ENCODE measurements around the gene BABAM2.
"Not testable (repeated sequence)": the region's sequence is repeated elsewhere in the genome, so short reads cannot be mapped to it uniquely, and the experiment has no call there.

BABAM2 gene

GRCh38 chr2:27965841-27966240, 75.3 kb downstream of the BABAM2 start:
- Histone ChIP-seq H2AFZ (ENCODE audit: low read depth, low read length, severe bottlenecking) (no peak overlapping the region), H3K36me3 (ENCODE audit: low read length) (no peaks in the 10 kb centered on the region), H3K4me2 (ENCODE audit: low read depth, low read length, poor library complexity, severe bottlenecking) (no peak overlapping the region), H3K27ac (ENCODE audit: low read depth, low read length) (no peak overlapping the region), H3K4me3 (ENCODE audit: insufficient read depth, low read length, poor library complexity, severe bottlenecking) (no peak overlapping the region), H3F3A (ENCODE audit: insufficient read depth) (no peaks in the 10 kb centered on the region), H3K79me2 (ENCODE audit: insufficient read depth, low read length) (no peaks in the 10 kb centered on the region; the same call in 1 of the 2 replicates), H3K9me3 (ENCODE audit: insufficient read depth, low read length) (peaks cover 6% of the 10 kb centered on the region; the same call in 1 of the 2 replicates), H3K27me3 (ENCODE audit: low read length) (no peaks in the 10 kb centered on the region), H3K9me2 (replicated peaks; ENCODE audit: insufficient read depth, low read length) (no peaks in the 10 kb centered on the region), H3K9ac (ENCODE audit: low read length) (no peak overlapping the region), H4K20me1 (ENCODE audit: low read depth, low read length) (no peaks in the 10 kb centered on the region)
- TF ChIP-seq EZH2phosphoT487 (conservative IDR thresholded peaks at IDR 0.05; ENCODE audit: low read length) (no peak), CTCF (IDR thresholded peaks at IDR 0.05; ENCODE audit: insufficient read depth, low read length, poor library complexity, severe bottlenecking) (no peak)

GRCh38 chr2:27966466-27966865, 75.9 kb downstream of the BABAM2 start:
- TF ChIP-seq CTCF (IDR thresholded peaks at IDR 0.05; ENCODE audit: insufficient read depth, low read length, poor library complexity, severe bottlenecking) = no peak
- TF ChIP-seq EZH2phosphoT487 (conservative IDR thresholded peaks at IDR 0.05; ENCODE audit: low read length) = no peak

GRCh38 chr2:27967076-27967475, 76.5 kb downstream of the BABAM2 start:
- H3F3A ChIP-seq (ENCODE audit: insufficient read depth) = no peaks in the 10 kb centered on the region
- no peak for TF ChIP-seq EZH2phosphoT487 (conservative IDR thresholded peaks at IDR 0.05; ENCODE audit: low read length)
- no peak for TF ChIP-seq CTCF (IDR thresholded peaks at IDR 0.05; ENCODE audit: insufficient read depth, low read length, poor library complexity, severe bottlenecking)
- H2AFZ ChIP-seq (ENCODE audit: low read depth, low read length, severe bottlenecking) = no peak overlapping the region
- H3K9me3 ChIP-seq (ENCODE audit: insufficient read depth, low read length) = peaks cover 6% of the 10 kb centered on the region; the same call in 1 of the 2 replicates
- H3K27me3 ChIP-seq (ENCODE audit: low read length) = no peaks in the 10 kb centered on the region
- H4K20me1 ChIP-seq (ENCODE audit: low read depth, low read length) = 0 out of 2 replicates have a peak, but pooled peaks cover 4% of the 10 kb centered on the region
- H3K79me2 ChIP-seq (ENCODE audit: insufficient read depth, low read length) = no peaks in the 10 kb centered on the region; the same call in 1 of the 2 replicates
- H3K27ac ChIP-seq (ENCODE audit: low read depth, low read length) = no peak overlapping the region
- no peak overlapping the region for H3K9ac ChIP-seq (ENCODE audit: low read length)
- H3K9me2 ChIP-seq (replicated peaks; ENCODE audit: insufficient read depth, low read length) = no peaks in the 10 kb centered on the region
- no peaks in the 10 kb centered on the region for H3K36me3 ChIP-seq (ENCODE audit: low read length)
- H3K4me3 ChIP-seq (ENCODE audit: insufficient read depth, low read length, poor library complexity, severe bottlenecking) = no peak overlapping the region
- no peak overlapping the region for H3K4me2 ChIP-seq (ENCODE audit: low read depth, low read length, poor library complexity, severe bottlenecking)

More at GRCh38 chr2:27966466-27966865, 75.9 kb downstream of the BABAM2 start:
- H3K79me2 ChIP-seq (ENCODE audit: insufficient read depth, low read length) = no peaks in the 10 kb centered on the region; the same call in 1 of the 2 replicates
- H3K9me2 ChIP-seq (replicated peaks; ENCODE audit: insufficient read depth, low read length) = no peaks in the 10 kb centered on the region
- H2AFZ ChIP-seq (ENCODE audit: low read depth, low read length, severe bottlenecking) = no peak overlapping the region
- no peak overlapping the region for H3K9ac ChIP-seq (ENCODE audit: low read length)
- H3K9me3 ChIP-seq (ENCODE audit: insufficient read depth, low read length) = peaks cover 6% of the 10 kb centered on the region; the same call in 1 of the 2 replicates
- H3K36me3 ChIP-seq (ENCODE audit: low read length) = no peaks in the 10 kb centered on the region
- no peak overlapping the region for H3K27ac ChIP-seq (ENCODE audit: low read depth, low read length)
- no peaks in the 10 kb centered on the region for H3K27me3 ChIP-seq (ENCODE audit: low read length)
- no peak overlapping the region for H3K4me2 ChIP-seq (ENCODE audit: low read depth, low read length, poor library complexity, severe bottlenecking)
- no peaks in the 10 kb centered on the region for H3F3A ChIP-seq (ENCODE audit: insufficient read depth)
- no peak overlapping the region for H3K4me3 ChIP-seq (ENCODE audit: insufficient read depth, low read length, poor library complexity, severe bottlenecking)
- no peaks in the 10 kb centered on the region for H4K20me1 ChIP-seq (ENCODE audit: low read depth, low read length)

GRCh38 chr2:27968045-27968444, 77.5 kb downstream of the BABAM2 start:
- not testable (repeated sequence) for H3K79me2 ChIP-seq (ENCODE audit: insufficient read depth, low read length); H3K36me3 ChIP-seq (ENCODE audit: low read length); H3K4me3 ChIP-seq (ENCODE audit: insufficient read depth, low read length, poor library complexity, severe bottlenecking); H3K27ac ChIP-seq (ENCODE audit: low read depth, low read length); H3K9ac ChIP-seq (ENCODE audit: low read length); H2AFZ ChIP-seq (ENCODE audit: low read depth, low read length, severe bottlenecking); H3K4me2 ChIP-seq (ENCODE audit: low read depth, low read length, poor library complexity, severe bottlenecking); H3K27me3 ChIP-seq (ENCODE audit: low read length); H4K20me1 ChIP-seq (ENCODE audit: low read depth, low read length); H3K9me3 ChIP-seq (ENCODE audit: insufficient read depth, low read length); H3K9me2 ChIP-seq (replicated peaks; ENCODE audit: insufficient read depth, low read length); H3F3A ChIP-seq (ENCODE audit: insufficient read depth)

- not testable (repeated sequence) for H3K9ac ChIP-seq (ENCODE audit: low read length); H4K20me1 ChIP-seq (ENCODE audit: low read depth, low read length); H3K36me3 ChIP-seq (ENCODE audit: low read length); H3K79me2 ChIP-seq (ENCODE audit: insufficient read depth, low read length); H3K9me3 ChIP-seq (ENCODE audit: insufficient read depth, low read length); H3K4me2 ChIP-seq (ENCODE audit: low read depth, low read length, poor library complexity, severe bottlenecking); H3K27ac ChIP-seq (ENCODE audit: low read depth, low read length); H3K9me2 ChIP-seq (replicated peaks; ENCODE audit: insufficient read depth, low read length); H3F3A ChIP-seq (ENCODE audit: insufficient read depth); H3K4me3 ChIP-seq (ENCODE audit: insufficient read depth, low read length, poor library complexity, severe bottlenecking); H2AFZ ChIP-seq (ENCODE audit: low read depth, low read length, severe bottlenecking); H3K27me3 ChIP-seq (ENCODE audit: low read length)
Observed at GRCh38 chr2:27968957-27969356, 78.4 kb downstream of the BABAM2 start.

Data from SU-DHL-6 (cell line).